Peyer's patch (tissue), 4 donors: ENCODE measurements around the gene SPRY4.

Experiments used
- POLR2A ChIP-seq, 2 donors: fragments of 450-650 bp; IDR thresholded peaks; one replicate each; pipeline ENCODE4 v1.5.1; 2017; ENCODE audit warnings: antibody characterized with exemption in 2 of 2, mild to moderate bottlenecking in 2 of 2, moderate library complexity in 2 of 2
- TF ChIP-seq, protein P1 (sequence below), 6 experiments: fragments of 450-650 bp in 4 of 6; fragments of 200-600 bp in 2 of 6; sonication (generic) in 1 of 6; IDR thresholded peaks; one replicate each; pipeline ENCODE4 v1.5.1; 2017 to 2019; ENCODE audit warnings: antibody characterized with exemption in 6 of 6, mild to moderate bottlenecking in 3 of 6, moderate library complexity in 1 of 6

DNA sequence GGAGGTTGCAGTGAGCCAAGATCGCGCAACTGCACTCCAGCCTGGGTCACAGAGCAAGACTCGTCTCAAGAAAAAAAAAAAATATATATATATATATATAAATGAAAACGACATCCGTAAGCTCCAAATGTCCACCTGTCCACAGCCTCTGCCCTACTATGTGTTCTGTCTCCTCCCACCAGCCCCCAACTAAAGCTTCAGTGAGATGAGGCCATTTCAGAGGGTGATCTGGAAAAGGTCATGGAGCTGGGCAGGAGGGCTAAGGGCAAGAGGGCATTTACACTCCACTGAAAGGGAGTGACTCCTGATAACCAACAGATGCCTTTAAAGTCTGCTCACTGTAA is 2.4 kb downstream of the SPRY4 start:
- TF ChIP-seq POLR2A (IDR thresholded peaks at IDR 0.05): no peak
- TF ChIP-seq, protein P1, sequence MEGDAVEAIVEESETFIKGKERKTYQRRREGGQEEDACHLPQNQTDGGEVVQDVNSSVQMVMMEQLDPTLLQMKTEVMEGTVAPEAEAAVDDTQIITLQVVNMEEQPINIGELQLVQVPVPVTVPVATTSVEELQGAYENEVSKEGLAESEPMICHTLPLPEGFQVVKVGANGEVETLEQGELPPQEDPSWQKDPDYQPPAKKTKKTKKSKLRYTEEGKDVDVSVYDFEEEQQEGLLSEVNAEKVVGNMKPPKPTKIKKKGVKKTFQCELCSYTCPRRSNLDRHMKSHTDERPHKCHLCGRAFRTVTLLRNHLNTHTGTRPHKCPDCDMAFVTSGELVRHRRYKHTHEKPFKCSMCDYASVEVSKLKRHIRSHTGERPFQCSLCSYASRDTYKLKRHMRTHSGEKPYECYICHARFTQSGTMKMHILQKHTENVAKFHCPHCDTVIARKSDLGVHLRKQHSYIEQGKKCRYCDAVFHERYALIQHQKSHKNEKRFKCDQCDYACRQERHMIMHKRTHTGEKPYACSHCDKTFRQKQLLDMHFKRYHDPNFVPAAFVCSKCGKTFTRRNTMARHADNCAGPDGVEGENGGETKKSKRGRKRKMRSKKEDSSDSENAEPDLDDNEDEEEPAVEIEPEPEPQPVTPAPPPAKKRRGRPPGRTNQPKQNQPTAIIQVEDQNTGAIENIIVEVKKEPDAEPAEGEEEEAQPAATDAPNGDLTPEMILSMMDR (IDR thresholded peaks at IDR 0.05): no peak
